Keratinocyte (primary cell): Measurements from ENCODE around the gene PLA2G4C. TPM values are rescaled to one million over a fixed set of nuclear protein-coding genes. Genes with fewer than 3 reads are reported as not detected.
A peak's percentile ranks its signal among the peaks of the same experiment; 100 is the strongest.

Source experiments
- DNase-seq: peaks from one replicate; pipeline ENCODE4 v3.0.0-alpha.2; 2011; ENCODE audit warnings: low read depth, missing footprints, low spot score
- FAIRE-seq: peaks from 2 replicates; lab custom pipeline; 2011; peaks lifted over from hg19 to GRCh38; lab: Jason Lieb, UNC
- H2AFZ ChIP-seq: 2 replicates; pipeline ENCODE4 v1.6.0; 2012; ENCODE audit warnings: low read length, control low read depth, inconsistent platforms; ENCODE audit not compliant: control insufficient read depth
- H3K27ac ChIP-seq: 2 replicates; pipeline ENCODE4 v1.5.1; 2011; ENCODE audit warnings: low read length; ENCODE audit not compliant: control insufficient read depth, insufficient read depth
- H3K27me3 ChIP-seq: 3 replicates; pipeline ENCODE4 v1.6.0; 2011; ENCODE audit warnings: low read length; ENCODE audit not compliant: control insufficient read depth, insufficient read depth; ENCODE audit errors: extremely low read depth
- H3K36me3 ChIP-seq, 2 experiments: 2 replicates in 1 of 2; 3 replicates in 1 of 2; pipeline ENCODE4 v1.5.1; 2011; ENCODE audit warnings: low read length in 2 of 2, mild to moderate bottlenecking in 1 of 2; ENCODE audit not compliant: control insufficient read depth in 2 of 2, insufficient read depth in 2 of 2; ENCODE audit errors: extremely low read depth in 1 of 2
- H3K4me1 ChIP-seq: 3 replicates; pipeline ENCODE4 v1.5.1; 2011; ENCODE audit warnings: low read length; ENCODE audit not compliant: control insufficient read depth, insufficient read depth; ENCODE audit errors: extremely low read depth
- H3K4me2 ChIP-seq: 3 replicates; pipeline ENCODE4 v1.6.0; 2011; ENCODE audit warnings: low read depth, low read length; ENCODE audit not compliant: control insufficient read depth, insufficient read depth; ENCODE audit errors: extremely low read depth
- H3K4me3 ChIP-seq, 3 experiments: fragments of 200-600 bp in 1 of 3; sonication (generic) in 1 of 3; 2 replicates in 2 of 3; 3 replicates in 1 of 3; pipeline ENCODE4 v1.5.1; 2011 to 2016; ENCODE audit warnings: low read length in 3 of 3, mild to moderate bottlenecking in 3 of 3, control low read depth in 2 of 3, inconsistent platforms in 1 of 3, low read depth in 1 of 3, mixed read lengths in 1 of 3, mixed run types in 1 of 3, moderate library complexity in 1 of 3; ENCODE audit not compliant: control insufficient read depth in 2 of 3, insufficient read depth in 2 of 3; ENCODE audit errors: extremely low read depth in 1 of 3
- H3K79me2 ChIP-seq: 2 replicates; pipeline ENCODE4 v1.6.0; 2012; ENCODE audit warnings: low read length; ENCODE audit not compliant: control insufficient read depth, insufficient read depth
- H3K9ac ChIP-seq: 3 replicates; pipeline ENCODE4 v1.6.0; 2011; ENCODE audit warnings: low read length; ENCODE audit not compliant: control insufficient read depth, insufficient read depth; ENCODE audit errors: extremely low read depth
- H3K9me1 ChIP-seq: 3 replicates; pipeline ENCODE4 v1.6.0; 2011; ENCODE audit warnings: low read length; ENCODE audit not compliant: control insufficient read depth, insufficient read depth; ENCODE audit errors: extremely low read depth
- H3K9me3 ChIP-seq: 2 replicates; pipeline ENCODE4 v1.5.1; 2012; ENCODE audit warnings: low read depth, low read length; ENCODE audit not compliant: control insufficient read depth
- H4K20me1 ChIP-seq: 3 replicates; pipeline ENCODE4 v1.6.0; 2011; ENCODE audit warnings: low read length; ENCODE audit not compliant: control insufficient read depth, insufficient read depth; ENCODE audit errors: extremely low read depth
- EZH2 ChIP-seq: IDR thresholded peaks from one replicate; pipeline ENCODE4 v1.6.1; 2012; ENCODE audit warnings: inconsistent platforms, mild to moderate bottlenecking, low read length, moderate library complexity
- dilution Hi-C: fragments of 300-500 bp; cut with MboI; formaldehyde crosslinking; loops from one replicate; pipeline ENCODE4 v1.7.0; 2020; ENCODE audit warnings: low sequenced_read_pairs; ENCODE audit not compliant: extremely low pct_ligation_motif_present
- polyA plus RNA-seq, 5 experiments: library from polyadenylated mRNA; depleted of rRNA in 3 of 5; stranded (reverse) in 3 of 5; stranded (forward) in 1 of 5; unstranded in 1 of 5; fragments of >200 nt; gene quantifications; 1 replicate in 1 of 5; 2 replicates in 3 of 5; 3 replicates in 1 of 5; pipeline versions ENCODE4 v1.2.1 to v1.2.3, GENCODE V29; 2011 to 2012; ENCODE audit warnings: missing spikeins in 2 of 5, low read depth in 1 of 5, low replicate concordance in 1 of 5
- TF ChIP-seq, protein P1 (sequence below), 3 experiments: IDR thresholded peaks in 1 of 3; conservative IDR thresholded peaks in 1 of 3; optimal IDR thresholded peaks in 1 of 3; 2 replicates in 2 of 3; 3 replicates in 1 of 3; pipeline versions ENCODE3 to v1.5.1; 2011; ENCODE audit warnings: low read length in 3 of 3, mild to moderate bottlenecking in 3 of 3, moderate library complexity in 2 of 3, control low read depth in 1 of 3, inconsistent platforms in 1 of 3; ENCODE audit not compliant: insufficient read depth in 2 of 3; ENCODE audit errors: extremely low read depth in 1 of 3

Gene PLA2G4C
- polyA plus RNA-seq, 1 donor (not counting 4 experiments of a cell fraction or from before 2014, with no cell fraction given) = 0.35 TPM

- H4K20me1 ChIP-seq = no peaks in the 10 kb centered on the region
- H2AFZ ChIP-seq = no peak overlapping the region
- no peak overlapping the region for H3K4me3 ChIP-seq
- no peak overlapping the region for H3K9ac ChIP-seq
- no peaks in the 10 kb centered on the region for H3K79me2 ChIP-seq
- no peak for FAIRE-seq
- no peaks in the 10 kb centered on the region for H3K9me3 ChIP-seq
- H3K27me3 ChIP-seq = no peaks in the 10 kb centered on the region
- H3K9me1 ChIP-seq = no peaks in the 10 kb centered on the region
- DNase-seq = no peak
- H3K4me1 ChIP-seq = no peaks in the 10 kb centered on the region
- no peak overlapping the region for H3K27ac ChIP-seq
- TF ChIP-seq, protein P1, sequence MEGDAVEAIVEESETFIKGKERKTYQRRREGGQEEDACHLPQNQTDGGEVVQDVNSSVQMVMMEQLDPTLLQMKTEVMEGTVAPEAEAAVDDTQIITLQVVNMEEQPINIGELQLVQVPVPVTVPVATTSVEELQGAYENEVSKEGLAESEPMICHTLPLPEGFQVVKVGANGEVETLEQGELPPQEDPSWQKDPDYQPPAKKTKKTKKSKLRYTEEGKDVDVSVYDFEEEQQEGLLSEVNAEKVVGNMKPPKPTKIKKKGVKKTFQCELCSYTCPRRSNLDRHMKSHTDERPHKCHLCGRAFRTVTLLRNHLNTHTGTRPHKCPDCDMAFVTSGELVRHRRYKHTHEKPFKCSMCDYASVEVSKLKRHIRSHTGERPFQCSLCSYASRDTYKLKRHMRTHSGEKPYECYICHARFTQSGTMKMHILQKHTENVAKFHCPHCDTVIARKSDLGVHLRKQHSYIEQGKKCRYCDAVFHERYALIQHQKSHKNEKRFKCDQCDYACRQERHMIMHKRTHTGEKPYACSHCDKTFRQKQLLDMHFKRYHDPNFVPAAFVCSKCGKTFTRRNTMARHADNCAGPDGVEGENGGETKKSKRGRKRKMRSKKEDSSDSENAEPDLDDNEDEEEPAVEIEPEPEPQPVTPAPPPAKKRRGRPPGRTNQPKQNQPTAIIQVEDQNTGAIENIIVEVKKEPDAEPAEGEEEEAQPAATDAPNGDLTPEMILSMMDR (optimal IDR thresholded peaks at IDR 0.05 in 1 of 3, IDR thresholded peaks at IDR 0.05 in 1 of 3, conservative IDR thresholded peaks at IDR 0.05 in 1 of 3; ENCODE audit: extremely low read depth in 1 of 3, insufficient read depth in 2 of 3, low read length in 3 of 3) = no peak
- H3K4me2 ChIP-seq = no peak overlapping the region
- no peaks in the 10 kb centered on the region for H3K36me3 ChIP-seq
- dilution Hi-C loops = no loop called here
These were observed 99.5 kb downstream of the PLA2G4C start for GRCh38 chr19:48010932-48011758.

GRCh38 chr19:48006762-48007161 is 103.9 kb downstream of the PLA2G4C start:
- H3K79me2 ChIP-seq = no peaks in the 10 kb centered on the region
- no peak overlapping the region for H3K27ac ChIP-seq
- H3K9me3 ChIP-seq = no peaks in the 10 kb centered on the region
- H2AFZ ChIP-seq = no peak overlapping the region
- H3K4me3 ChIP-seq = no peak overlapping the region
- H4K20me1 ChIP-seq = no peaks in the 10 kb centered on the region
- no peaks in the 10 kb centered on the region for H3K36me3 ChIP-seq
- TF ChIP-seq, protein P1 (optimal IDR thresholded peaks at IDR 0.05 in 1 of 3, IDR thresholded peaks at IDR 0.05 in 1 of 3, conservative IDR thresholded peaks at IDR 0.05 in 1 of 3; ENCODE audit: extremely low read depth in 1 of 3, insufficient read depth in 2 of 3, low read length in 3 of 3) = peak in 1 of 3 experiments; percentile 14
- no peak for TF ChIP-seq EZH2
- no peaks in the 10 kb centered on the region for H3K4me1 ChIP-seq
- FAIRE-seq (no peak), DNase-seq (no peak)
- no peaks in the 10 kb centered on the region for H3K9me1 ChIP-seq
- dilution Hi-C loops = no loop called here
- H3K4me2 ChIP-seq = no peak overlapping the region
- no peaks in the 10 kb centered on the region for H3K27me3 ChIP-seq
- no peak overlapping the region for H3K9ac ChIP-seq
